NB4 (cell line): ENCODE measurements around the gene HEXA.

Source experiments
- CTCF ChIP-seq: IDR thresholded peaks from one replicate; pipeline ENCODE4 v1.5.1; 2012; ENCODE audit warnings: low read depth, low read length
- POLR2A ChIP-seq: IDR thresholded peaks from 2 replicates; pipeline ENCODE4 v1.6.1; 2011; ENCODE audit warnings: mild to moderate bottlenecking; ENCODE audit not compliant: insufficient read length; ENCODE audit errors: extremely low read depth

- no peak for TF ChIP-seq POLR2A
- TF ChIP-seq CTCF, result no peak
Measured at GRCh38 chr15:72338148-72338547, 37.7 kb downstream of the HEXA start.
